Sciatic nerve (tissue), 2 donors: Measurements from ENCODE around the gene NLRP10. TPM values are rescaled to one million over a fixed set of nuclear protein-coding genes. Genes with fewer than 3 reads are reported as not detected.

Experiments used
- ATAC-seq: fragments of 200-7000 bp; cut with Tn5 transposase; one replicate; pipeline ENCODE4 v1.9.1; 2020; ENCODE audit warnings: mild to moderate bottlenecking, moderate library complexity
- DNase-seq: peaks from one replicate; pipeline ENCODE4 v3.0.0-alpha.2; 2020; ENCODE audit warnings: low spot score
- intact Hi-C: fragments of 100-400 bp; cut with DNase I; formaldehyde crosslinking; loops from one replicate; pipeline ENCODE4 v1.14.2; 2022
- total RNA-seq: library from RNA; stranded (reverse); fragmentation: NEBNext Ultra II Directional; extraction: Animal tissue kit (Norgen Biotek cat#: 25700); gene quantifications from one replicate; pipeline ENCODE4 v1.2.1, GENCODE V29; 2021
- donor health status: DM: no; HTN: no; CAD: no.
- donor health status: DM: no; HTN: no; CAD: no.

Gene NLRP10
- total RNA-seq, 1 donor from 2014 or later: not detected

GRCh38 chr11:7918141-7918540 is 47.1 kb downstream of the NLRP10 start:
- intact Hi-C loops: no loop called here
- DNase-seq (no peak), ATAC-seq (no peak)

Other genes starting within 250 kb of the NLRP10 start
- gene OR5P2, start 168.5 kb downstream of the NLRP10 start, total RNA-seq: not detected
- gene OR5P3, start 134.6 kb downstream of the NLRP10 start, total RNA-seq: not detected
- gene OR10A6, start 34.2 kb downstream of the NLRP10 start, total RNA-seq: not detected
- not detected for gene OR10A3, start 23.7 kb downstream of the NLRP10 start, total RNA-seq
- 164 TPM for gene EIF3F, start 21.9 kb upstream of the NLRP10 start, total RNA-seq
- 12.9 TPM for gene TUB, start 115.8 kb upstream of the NLRP10 start, total RNA-seq
- gene RIC3, start 203.6 kb upstream of the NLRP10 start, total RNA-seq: 14.6 TPM